Loucy (cell line): ENCODE measurements around the gene RPIA.

Experiments
- CTCF ChIP-seq: fragments of 200-600 bp; sonication (generic); conservative IDR thresholded peaks from 2 replicates; pipeline ENCODE4 v1.5.1; 2014; ENCODE audit warnings: mild to moderate bottlenecking, antibody characterized with exemption, low read length
- EZH2phosphoT487 ChIP-seq: fragments of 200-600 bp; IDR thresholded peaks from 2 replicates; pipeline ENCODE4 v1.6.1; 2018; ENCODE audit warnings: antibody characterized with exemption, mild to moderate bottlenecking, moderate library complexity, borderline replicate concordance

DNA sequence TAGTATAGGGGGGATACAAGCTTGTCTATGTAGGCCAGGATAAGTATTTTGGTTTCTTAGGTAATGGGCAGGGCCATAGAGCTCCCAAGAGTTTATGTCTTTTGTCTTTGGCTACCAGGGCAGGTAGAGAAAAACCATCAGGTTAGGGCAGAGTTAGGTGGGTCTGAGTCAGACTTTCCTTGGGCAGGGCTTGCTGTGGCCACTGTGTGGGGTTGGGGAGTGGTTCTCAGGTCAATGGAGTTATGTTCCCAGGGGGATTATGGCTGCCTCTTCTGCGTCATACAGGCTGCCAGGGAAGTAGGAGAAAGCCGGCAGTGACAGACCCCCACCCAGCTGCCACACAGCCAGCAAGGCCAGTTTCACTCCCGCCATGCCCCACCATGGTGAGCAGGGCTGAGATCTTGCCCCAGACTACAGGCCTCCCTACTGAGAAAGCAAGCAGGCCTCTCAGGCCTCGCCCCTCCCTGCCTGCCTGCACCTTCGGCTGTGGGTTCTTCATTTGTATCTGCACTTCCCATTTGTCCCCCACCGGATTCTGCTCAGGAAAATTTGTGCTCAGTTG is 55.5 kb downstream of the RPIA start:
- TF ChIP-seq CTCF: no peak
- no peak for TF ChIP-seq EZH2phosphoT487
